ENCODE measurements around the gene PRDM5.

The PRDM5 gene

DNA sequence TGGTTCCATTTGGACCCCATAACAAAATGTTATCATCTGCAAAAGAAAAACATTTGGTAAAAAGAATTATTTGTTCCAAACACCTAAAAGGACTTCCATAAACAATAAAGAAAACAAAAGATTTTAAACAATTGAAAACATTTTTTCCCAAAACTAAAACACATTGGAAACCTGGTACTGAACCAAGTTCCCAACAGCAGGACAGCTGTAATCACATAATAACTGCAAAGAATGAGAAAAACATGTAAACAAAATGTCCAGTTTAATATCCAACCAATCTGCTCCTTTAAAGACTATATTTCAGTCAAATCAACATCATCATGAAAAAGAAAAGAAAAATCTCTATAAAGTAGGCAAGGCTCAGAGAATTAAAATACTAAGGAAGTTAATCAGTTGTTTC, 36.3 kb downstream of the PRDM5 start:
- H3K4me3 Mint-ChIP-seq, result no peak overlapping the region
- H3K9me3 Mint-ChIP-seq, result peaks cover 17% of the 10 kb centered on the region
- no peaks in the 10 kb centered on the region for H3K4me1 Mint-ChIP-seq
- no peak overlapping the region for H3K27ac Mint-ChIP-seq
- H3K27me3 Mint-ChIP-seq (ENCODE audit: low read depth), result no peaks in the 10 kb centered on the region
- TF ChIP-seq, protein P1, sequence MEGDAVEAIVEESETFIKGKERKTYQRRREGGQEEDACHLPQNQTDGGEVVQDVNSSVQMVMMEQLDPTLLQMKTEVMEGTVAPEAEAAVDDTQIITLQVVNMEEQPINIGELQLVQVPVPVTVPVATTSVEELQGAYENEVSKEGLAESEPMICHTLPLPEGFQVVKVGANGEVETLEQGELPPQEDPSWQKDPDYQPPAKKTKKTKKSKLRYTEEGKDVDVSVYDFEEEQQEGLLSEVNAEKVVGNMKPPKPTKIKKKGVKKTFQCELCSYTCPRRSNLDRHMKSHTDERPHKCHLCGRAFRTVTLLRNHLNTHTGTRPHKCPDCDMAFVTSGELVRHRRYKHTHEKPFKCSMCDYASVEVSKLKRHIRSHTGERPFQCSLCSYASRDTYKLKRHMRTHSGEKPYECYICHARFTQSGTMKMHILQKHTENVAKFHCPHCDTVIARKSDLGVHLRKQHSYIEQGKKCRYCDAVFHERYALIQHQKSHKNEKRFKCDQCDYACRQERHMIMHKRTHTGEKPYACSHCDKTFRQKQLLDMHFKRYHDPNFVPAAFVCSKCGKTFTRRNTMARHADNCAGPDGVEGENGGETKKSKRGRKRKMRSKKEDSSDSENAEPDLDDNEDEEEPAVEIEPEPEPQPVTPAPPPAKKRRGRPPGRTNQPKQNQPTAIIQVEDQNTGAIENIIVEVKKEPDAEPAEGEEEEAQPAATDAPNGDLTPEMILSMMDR (IDR thresholded peaks at IDR 0.05; ENCODE audit: unreplicated experiment in 3 of 3), result no peak
- H3K36me3 Mint-ChIP-seq (ENCODE audit: low read depth), result peaks cover 25% of the 10 kb centered on the region

DNA sequence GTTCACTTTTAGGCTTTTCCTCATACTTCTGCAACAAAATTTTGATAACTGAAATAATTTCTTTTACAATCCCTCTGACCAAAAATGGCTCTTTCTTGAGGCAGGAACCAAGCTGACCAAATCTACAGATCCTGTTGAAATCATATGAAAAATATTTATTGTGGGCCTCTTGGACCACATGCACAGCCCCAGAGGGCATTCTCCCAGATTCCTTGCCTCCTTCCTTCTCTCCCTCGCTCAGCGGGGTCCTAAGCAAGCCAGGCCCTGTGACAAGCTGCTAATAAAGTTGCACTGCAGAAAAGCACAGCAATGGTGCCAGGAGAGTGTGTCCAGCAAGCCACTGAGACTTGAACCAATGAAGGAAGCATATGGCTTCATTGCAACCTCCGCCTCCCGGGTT, 40.7 kb downstream of the PRDM5 start:
- Mint-ChIP-seq H3K4me3 (no peak overlapping the region), H3K4me1 (no peaks in the 10 kb centered on the region)
- TF ChIP-seq, protein P1 (IDR thresholded peaks at IDR 0.05; ENCODE audit: unreplicated experiment in 3 of 3), result no peak

GRCh38 chr4:120881351-120881750, 41.2 kb downstream of the PRDM5 start:
- Mint-ChIP-seq H3K27ac (no peak overlapping the region), H3K36me3 (ENCODE audit: low read depth) (peaks cover 24% of the 10 kb centered on the region)

More for the DNA sequence above, 40.7 kb downstream of the PRDM5 start:
- peaks cover 24% of the 10 kb centered on the region for H3K36me3 Mint-ChIP-seq (ENCODE audit: low read depth)
- H3K27ac Mint-ChIP-seq, result no peak overlapping the region
- peaks cover 17% of the 10 kb centered on the region for H3K9me3 Mint-ChIP-seq
- H3K27me3 Mint-ChIP-seq (ENCODE audit: low read depth), result no peaks in the 10 kb centered on the region

DNA sequence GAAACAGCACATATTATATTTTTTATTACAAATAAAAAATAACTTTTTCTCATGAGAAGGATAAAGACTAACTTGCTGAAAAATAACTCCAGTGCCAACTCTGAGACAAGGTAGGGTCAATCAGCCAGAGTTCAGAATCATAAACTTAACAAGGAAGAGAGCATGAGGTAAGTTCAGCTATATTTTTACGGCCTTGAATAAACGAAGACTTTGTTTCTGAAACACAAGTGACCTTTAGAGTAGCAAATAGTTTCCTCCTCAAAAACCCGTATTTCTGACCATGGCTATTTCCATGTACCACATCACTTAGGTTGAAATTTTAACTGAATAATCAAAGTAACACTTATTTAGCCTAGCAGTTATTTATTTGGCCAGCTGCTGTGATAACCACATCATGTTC, 45.5 kb downstream of the PRDM5 start:
- Mint-ChIP-seq H3K4me1 (no peaks in the 10 kb centered on the region), H3K36me3 (ENCODE audit: low read depth) (peaks cover 21% of the 10 kb centered on the region), H3K4me3 (no peak overlapping the region), H3K27me3 (ENCODE audit: low read depth) (no peaks in the 10 kb centered on the region), H3K27ac (no peak overlapping the region), H3K9me3 (peaks cover 17% of the 10 kb centered on the region)
- TF ChIP-seq, protein P1 (IDR thresholded peaks at IDR 0.05; ENCODE audit: unreplicated experiment in 3 of 3), result no peak

More at GRCh38 chr4:120881351-120881750, 41.2 kb downstream of the PRDM5 start:
- TF ChIP-seq, protein P1 (IDR thresholded peaks at IDR 0.05; ENCODE audit: unreplicated experiment in 3 of 3), result no peak
- Mint-ChIP-seq H3K4me1 (no peaks in the 10 kb centered on the region), H3K27me3 (ENCODE audit: low read depth) (no peaks in the 10 kb centered on the region), H3K9me3 (peaks cover 17% of the 10 kb centered on the region), H3K4me3 (no peak overlapping the region)

DNA sequence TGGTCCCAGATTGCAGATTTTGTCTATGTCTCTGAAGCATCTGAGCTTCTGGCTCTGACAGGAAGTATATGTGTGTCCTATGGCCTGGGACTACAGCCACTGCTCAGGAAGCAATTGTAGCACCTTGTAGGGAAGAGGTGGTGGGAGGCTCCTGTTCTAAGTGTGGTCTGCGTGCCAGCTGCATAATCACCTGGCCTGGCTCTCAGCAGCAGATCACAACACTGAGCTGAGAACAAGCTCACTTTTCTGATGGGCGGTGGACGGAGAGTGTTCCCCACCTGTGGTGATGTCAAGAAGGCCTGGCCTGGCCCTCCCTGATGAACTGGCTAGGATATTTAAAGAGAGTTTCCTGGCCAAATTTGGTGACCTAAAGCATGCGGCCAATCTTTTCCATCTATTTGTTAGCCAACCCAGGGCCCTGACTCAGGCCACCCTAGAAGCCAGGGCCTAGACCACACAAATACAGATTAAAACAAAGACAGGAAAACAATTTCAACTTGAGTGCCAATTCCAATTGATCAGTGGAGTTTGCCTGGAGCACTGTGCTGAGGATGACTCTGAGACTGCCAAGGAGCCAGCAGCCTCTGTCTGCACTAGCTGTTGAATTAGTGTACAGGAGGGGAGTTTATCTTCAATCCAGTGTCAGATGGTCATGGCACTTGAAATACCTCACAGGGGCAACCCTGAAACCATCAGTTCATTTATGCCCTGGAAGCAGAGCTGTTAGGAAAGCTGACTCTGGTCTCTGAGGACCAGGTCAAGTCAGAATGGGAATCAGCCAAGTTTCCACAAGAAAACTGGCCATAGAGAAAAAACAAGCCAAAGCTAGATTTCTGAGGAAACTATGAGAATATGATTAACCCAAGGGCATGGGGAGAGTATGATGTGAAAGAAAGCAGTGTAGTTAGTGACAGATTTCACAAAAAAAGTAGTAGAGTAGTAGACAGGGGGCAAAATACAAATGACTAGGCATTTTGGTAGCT, 47.4 kb downstream of the PRDM5 start:
- Mint-ChIP-seq H3K9me3 (peaks cover 8% of the 10 kb centered on the region), H3K27ac (no peak overlapping the region), H3K4me3 (no peak overlapping the region), H3K4me1 (no peaks in the 10 kb centered on the region), H3K27me3 (ENCODE audit: low read depth) (no peaks in the 10 kb centered on the region), H3K36me3 (ENCODE audit: low read depth) (peaks cover 9% of the 10 kb centered on the region)
- TF ChIP-seq, protein P1 (IDR thresholded peaks at IDR 0.05; ENCODE audit: unreplicated experiment in 3 of 3), result no peak

Data from nephron (organoid).